ENCODE data around the gene KRT17. TPM values are rescaled to one million over a fixed set of nuclear protein-coding genes. Genes with fewer than 3 reads are reported as not detected.
"Not testable (repeated sequence)": the region's sequence is repeated elsewhere in the genome, so short reads cannot be mapped to it uniquely, and the experiment has no call there.

The KRT17 gene
- total RNA-seq, 2 donors from 2014 or later, result 4.4 to 5.9 TPM

DNA sequence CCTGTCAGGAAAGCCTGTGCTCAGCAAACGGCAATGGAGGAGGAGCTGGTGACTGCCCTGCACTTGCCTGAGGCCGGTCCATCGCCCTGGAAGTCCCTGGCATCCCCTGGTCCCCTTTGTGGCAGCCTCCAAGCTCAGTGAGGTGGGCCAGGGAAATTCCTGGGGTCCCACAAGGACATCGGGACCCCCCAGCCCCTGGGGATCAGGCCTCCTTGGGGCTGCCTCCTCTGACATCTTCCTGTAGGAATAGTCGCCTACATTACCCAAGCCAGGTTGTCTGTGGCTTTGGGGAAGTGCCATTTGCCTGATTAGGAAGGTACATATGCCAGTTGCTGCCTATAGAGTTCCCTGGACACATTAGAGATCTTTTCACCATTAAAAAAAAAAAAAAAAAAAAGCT lies 45.4 kb downstream of the KRT17 start:
- H3K4me1 ChIP-seq, result peaks cover 5% of the 10 kb centered on the region
- no peak overlapping the region for H3K4me3 ChIP-seq
- no peaks in the 10 kb centered on the region for H3K36me3 ChIP-seq (replicated peaks in 1 of 2; ENCODE audit: insufficient read depth in 1 of 2, low read depth in 2 of 2)
- no peak overlapping the region for H3K27ac ChIP-seq
- no peak for DNase-seq
- no peak for TF ChIP-seq POLR2A (IDR thresholded peaks at IDR 0.05)
- TF ChIP-seq, protein P1, sequence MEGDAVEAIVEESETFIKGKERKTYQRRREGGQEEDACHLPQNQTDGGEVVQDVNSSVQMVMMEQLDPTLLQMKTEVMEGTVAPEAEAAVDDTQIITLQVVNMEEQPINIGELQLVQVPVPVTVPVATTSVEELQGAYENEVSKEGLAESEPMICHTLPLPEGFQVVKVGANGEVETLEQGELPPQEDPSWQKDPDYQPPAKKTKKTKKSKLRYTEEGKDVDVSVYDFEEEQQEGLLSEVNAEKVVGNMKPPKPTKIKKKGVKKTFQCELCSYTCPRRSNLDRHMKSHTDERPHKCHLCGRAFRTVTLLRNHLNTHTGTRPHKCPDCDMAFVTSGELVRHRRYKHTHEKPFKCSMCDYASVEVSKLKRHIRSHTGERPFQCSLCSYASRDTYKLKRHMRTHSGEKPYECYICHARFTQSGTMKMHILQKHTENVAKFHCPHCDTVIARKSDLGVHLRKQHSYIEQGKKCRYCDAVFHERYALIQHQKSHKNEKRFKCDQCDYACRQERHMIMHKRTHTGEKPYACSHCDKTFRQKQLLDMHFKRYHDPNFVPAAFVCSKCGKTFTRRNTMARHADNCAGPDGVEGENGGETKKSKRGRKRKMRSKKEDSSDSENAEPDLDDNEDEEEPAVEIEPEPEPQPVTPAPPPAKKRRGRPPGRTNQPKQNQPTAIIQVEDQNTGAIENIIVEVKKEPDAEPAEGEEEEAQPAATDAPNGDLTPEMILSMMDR (IDR thresholded peaks at IDR 0.05), result no peak
- intact Hi-C loops (cut with DNase I), result no loop called here
- H3K27me3 ChIP-seq, result no peaks in the 10 kb centered on the region
- no peaks in the 10 kb centered on the region for H3K9me3 ChIP-seq
- 79 to 81% methylated on average over 3 to 5 of the region's 5 CpGs for WGBS, 2 donors
- ATAC-seq, result no peak

DNA sequence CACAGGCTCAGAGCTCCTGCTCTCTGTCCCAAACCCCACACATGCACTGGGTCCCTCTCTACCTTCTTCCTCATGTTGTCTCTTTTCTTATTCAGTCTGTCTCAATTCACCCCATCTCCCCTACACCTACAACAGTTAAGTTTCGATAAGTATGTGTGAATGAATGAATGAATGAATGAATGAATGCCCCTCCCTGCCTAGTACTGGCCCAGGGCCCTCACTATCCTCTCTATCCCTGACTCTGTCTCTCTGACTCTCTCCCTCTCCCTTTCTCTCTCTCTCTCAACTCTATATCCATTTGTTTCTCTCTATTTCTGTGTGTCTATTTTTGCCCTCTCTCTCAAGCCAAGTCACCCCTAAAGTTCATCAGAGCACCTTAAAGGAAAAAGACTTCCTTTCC lies 45.8 kb downstream of the KRT17 start:
- H3K27ac ChIP-seq, result no peak overlapping the region
- intact Hi-C loops (cut with DNase I), result no loop called here
- H3K4me3 ChIP-seq, result no peak overlapping the region
- H3K4me1 ChIP-seq, result peaks cover 5% of the 10 kb centered on the region
- H3K27me3 ChIP-seq, result no peaks in the 10 kb centered on the region
- ATAC-seq, result no peak
- no peaks in the 10 kb centered on the region for H3K9me3 ChIP-seq
- no peak for TF ChIP-seq POLR2A (IDR thresholded peaks at IDR 0.05)
- TF ChIP-seq, protein P1 (IDR thresholded peaks at IDR 0.05), result no peak
- WGBS, 2 donors, result 56 to 65% methylated on average over 1 of the region's 1 CpG
- no peaks in the 10 kb centered on the region for H3K36me3 ChIP-seq (replicated peaks in 1 of 2; ENCODE audit: insufficient read depth in 1 of 2, low read depth in 2 of 2)
- no peak for DNase-seq

DNA sequence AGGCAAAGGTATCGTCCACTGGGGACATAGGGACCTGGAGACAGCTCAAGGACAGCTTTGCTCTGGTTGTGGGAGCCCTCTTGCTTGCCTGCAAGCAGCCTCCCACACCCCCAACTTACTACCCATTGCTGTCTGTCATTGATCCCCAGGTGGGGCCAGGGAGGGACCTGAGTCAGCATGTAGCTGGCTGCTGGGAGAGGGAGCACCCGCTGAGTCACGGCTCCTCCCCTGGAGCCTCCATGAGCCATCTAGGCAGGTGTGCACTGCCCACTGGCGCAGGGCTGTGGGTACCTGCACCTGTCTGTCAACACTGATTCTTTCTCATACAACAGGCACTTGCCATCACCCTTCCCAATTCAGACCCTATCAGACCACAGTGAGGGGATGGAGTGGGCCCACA lies 47.6 kb downstream of the KRT17 start:
- H3K36me3 ChIP-seq (replicated peaks in 1 of 2; ENCODE audit: insufficient read depth in 1 of 2, low read depth in 2 of 2); intact Hi-C loops (cut with DNase I); ATAC-seq; H3K4me3 ChIP-seq; H3K4me1 ChIP-seq; H3K27me3 ChIP-seq; H3K27ac ChIP-seq; H3K9me3 ChIP-seq; DNase-seq: not testable (repeated sequence)
- 58 to 71% methylated on average over 4 of the region's 4 CpGs for WGBS, 2 donors

DNA sequence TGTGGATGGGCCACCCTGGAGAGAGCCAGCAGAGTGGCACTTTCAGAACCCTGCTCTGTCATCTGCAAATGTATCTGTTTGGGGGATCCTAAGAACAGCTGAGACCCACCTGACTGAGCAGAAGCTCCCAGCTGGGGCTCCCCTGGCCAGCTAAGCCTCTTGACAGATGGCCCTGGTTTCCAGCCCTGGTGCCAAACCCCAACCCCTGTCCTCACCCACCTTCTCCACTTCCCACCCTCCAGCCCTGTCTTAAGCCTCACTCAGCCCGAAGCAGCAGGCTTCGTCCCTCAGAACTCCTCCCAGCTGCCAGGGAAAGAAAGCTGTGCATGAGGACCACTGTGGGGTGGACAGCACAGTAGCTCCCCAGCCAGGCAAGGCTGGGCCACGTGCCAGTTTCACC lies 49.0 kb downstream of the KRT17 start:
- intact Hi-C loops (cut with DNase I), result no loop called here
- H3K27ac ChIP-seq, result no peak overlapping the region
- no peaks in the 10 kb centered on the region for H3K36me3 ChIP-seq (replicated peaks in 1 of 2; ENCODE audit: insufficient read depth in 1 of 2, low read depth in 2 of 2)
- no peak for DNase-seq
- peaks cover 5% of the 10 kb centered on the region for H3K4me1 ChIP-seq
- H3K9me3 ChIP-seq, result no peaks in the 10 kb centered on the region
- 44 to 57% methylated on average over 3 of the region's 3 CpGs for WGBS, 2 donors
- H3K27me3 ChIP-seq, result no peaks in the 10 kb centered on the region
- no peak for ATAC-seq
- TF ChIP-seq, protein P1 (IDR thresholded peaks at IDR 0.05), result no peak
- TF ChIP-seq POLR2A (IDR thresholded peaks at IDR 0.05), result no peak
- no peak overlapping the region for H3K4me3 ChIP-seq

DNA sequence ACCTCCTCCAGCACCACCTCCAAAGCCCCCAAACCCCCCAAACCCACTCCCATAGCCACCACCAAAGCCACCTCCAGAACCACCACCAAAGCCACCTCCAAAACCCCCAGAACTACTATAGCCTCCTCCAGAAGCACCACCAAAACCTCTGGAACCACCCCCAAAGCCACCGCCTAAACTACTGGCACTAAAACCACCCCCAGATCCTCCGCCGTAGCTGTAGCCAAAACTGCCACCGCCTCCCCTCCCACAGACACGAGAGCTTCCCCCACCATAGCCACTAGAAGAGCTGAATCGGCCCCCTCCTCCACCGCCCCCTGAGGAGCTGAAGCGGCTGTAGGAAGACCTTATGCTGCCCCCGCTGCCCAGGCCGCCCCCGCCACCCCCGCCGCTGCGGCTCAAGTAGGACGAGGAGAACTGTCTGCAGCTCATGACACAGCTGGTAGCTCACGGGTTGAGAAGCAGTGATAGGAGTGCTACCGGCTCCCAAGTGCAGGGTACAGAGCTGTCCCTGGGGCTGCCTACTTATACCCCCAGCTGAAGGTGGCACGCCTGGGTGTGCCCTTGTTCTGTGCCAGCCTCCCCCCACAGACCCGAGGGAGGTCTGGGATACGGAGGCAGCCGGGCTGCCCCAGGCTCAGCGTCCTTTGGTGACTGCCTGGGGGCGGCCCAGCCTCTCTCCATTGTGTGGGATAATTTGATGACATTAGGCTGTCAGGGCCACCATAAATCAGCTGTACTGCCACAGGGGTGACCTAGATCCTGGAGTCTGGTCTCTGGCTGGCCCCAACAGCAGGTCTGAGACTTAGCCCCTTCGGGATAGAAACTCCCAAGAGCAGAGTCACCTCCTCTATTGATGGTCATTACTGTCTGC lies 52.6 kb downstream of the KRT17 start, which contains the start of gene KRT9:
Gene KRT9 (minus strand): TSS at position 499 of the 874 bp plus-strand sequence. CDS start 67 bp downstream, at position 432.
- DNase-seq (no peak), ATAC-seq (no peak)
- H3K27me3 ChIP-seq, result no peaks in the 10 kb centered on the region
- no peaks in the 10 kb centered on the region for H3K9me3 ChIP-seq
- no peak within 1 kb of the TSS for H3K4me3 ChIP-seq
- H3K4me1 ChIP-seq, result no peaks in the 10 kb centered on the region
- 37 to 67% methylated on average over 9 to 23 of the region's 24 CpGs for WGBS, 2 donors
- H3K27ac ChIP-seq, result no peak within 1 kb of the TSS
- no peaks in the 10 kb centered on the region for H3K36me3 ChIP-seq (replicated peaks in 1 of 2; ENCODE audit: insufficient read depth in 1 of 2, low read depth in 2 of 2)
- no peak for TF ChIP-seq POLR2A (IDR thresholded peaks at IDR 0.05)
- TF ChIP-seq, protein P1 (IDR thresholded peaks at IDR 0.05), result no peak
- intact Hi-C loops (cut with DNase I), result no loop called here

Other genes starting within 250 kb of the KRT17 start
- gene KRT34, start 242.3 kb downstream of the KRT17 start, total RNA-seq, result not detected
- gene KRT31, start 227.0 kb downstream of the KRT17 start, total RNA-seq, result not detected
- gene KRT37, start 200.0 kb downstream of the KRT17 start, total RNA-seq, result not detected
- gene KRT38, start 183.6 kb downstream of the KRT17 start, total RNA-seq, result not detected
- not detected for gene KRT32, start 157.2 kb downstream of the KRT17 start, total RNA-seq
- gene KRT35, start 143.4 kb downstream of the KRT17 start, total RNA-seq, result not detected
- not detected for gene KRT36, start 134.7 kb downstream of the KRT17 start, total RNA-seq
- gene KRT13, start 119.0 kb downstream of the KRT17 start, total RNA-seq, result not detected
- under 1 TPM in 1 of 2 donors, not detected in 1; 0.52 TPM for gene KRT15, start 105.7 kb downstream of the KRT17 start, total RNA-seq
- gene KRT19, start 96.3 kb downstream of the KRT17 start, total RNA-seq, result 100 to 1,000 TPM in 1 of 2 donors, 10 to 100 TPM in 1; 77.5 to 121 TPM
- not detected for gene KRT9, start 52.5 kb downstream of the KRT17 start, total RNA-seq
- gene KRT14, start 37.7 kb downstream of the KRT17 start, total RNA-seq, result 1 to 10 TPM in 1 of 2 donors, not detected in 1; 2.3 TPM
- 1 to 10 TPM; 1.6 to 4.2 TPM for gene KRT16, start 11.8 kb downstream of the KRT17 start, total RNA-seq
- gene EIF1, start 64.3 kb upstream of the KRT17 start, total RNA-seq, result 100 to 1,000 TPM in 1 of 2 donors, 10 to 100 TPM in 1; 99.5 to 120 TPM
- not detected for gene GAST, start 87.8 kb upstream of the KRT17 start, total RNA-seq
- 1 to 10 TPM in 1 of 2 donors, under 1 TPM in 1; 0.52 to 1.3 TPM for gene HAP1, start 110.1 kb upstream of the KRT17 start, total RNA-seq
- 10 to 100 TPM; 67.9 to 85.4 TPM for gene JUP, start 162.1 kb upstream of the KRT17 start, total RNA-seq
- 10 to 100 TPM; 18.4 to 22.7 TPM for gene P3H4, start 187.4 kb upstream of the KRT17 start, total RNA-seq
- gene FKBP10, start 188.4 kb upstream of the KRT17 start, total RNA-seq, result 10 to 100 TPM; 22.3 to 33.6 TPM
- 10 to 100 TPM; 43.1 to 46.5 TPM for gene NT5C3B, start 211.7 kb upstream of the KRT17 start, total RNA-seq
- gene KLHL10, start 213.2 kb upstream of the KRT17 start, total RNA-seq, result not detected
- 10 to 100 TPM; 15.2 to 16.3 TPM for gene KLHL11, start 240.8 kb upstream of the KRT17 start, total RNA-seq